HK-2 (cell line): ENCODE results near the gene RAB8A.
A peak's percentile ranks its signal among the peaks of the same experiment; 100 is the strongest.
"Not testable (repeated sequence)": the region's sequence is repeated elsewhere in the genome, so short reads cannot be mapped to it uniquely, and the experiment has no call there.

Experiments
- DNase-seq: peaks from one replicate; pipeline ENCODE4 v3.0.0-alpha.2; 2018; ENCODE audit not compliant: unreplicated experiment

The RAB8A gene

DNA sequence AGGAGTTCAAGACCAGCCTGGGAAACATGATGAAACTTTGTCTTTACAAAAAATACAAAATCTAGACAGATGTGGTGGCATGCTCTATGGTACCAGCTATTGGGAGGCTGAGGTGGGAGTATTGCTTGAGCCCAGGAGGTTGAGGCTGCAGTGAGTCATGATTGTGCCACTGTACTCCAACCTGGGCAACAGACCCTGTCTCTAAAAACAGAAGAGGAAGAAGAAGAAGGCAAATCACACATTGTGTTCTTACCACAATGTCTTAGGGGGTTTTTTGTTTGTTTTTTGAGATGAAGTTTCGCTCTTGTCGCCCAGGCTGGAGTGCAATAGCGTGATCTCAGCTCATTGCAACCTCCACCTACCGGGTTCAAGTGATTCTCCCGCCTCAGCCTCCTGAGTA is 67.2 kb downstream of the RAB8A start:
- not testable (repeated sequence) for DNase-seq

- peak; percentile 36 for DNase-seq
These were observed 68.9 kb downstream of the RAB8A start for GRCh38 chr19:16180611-16181010.
